Tibial nerve (tissue), 4 donors: Measurements from ENCODE around the gene SUGCT. TPM values are rescaled to one million over a fixed set of nuclear protein-coding genes. Genes with fewer than 3 reads are reported as not detected.

ENCODE experiments used
- DNase-seq, 2 donors: peaks; one replicate each; pipeline ENCODE4 v3.0.0-alpha.2; 2019; ENCODE audit warnings: low spot score in 2 of 2
- H3K27ac ChIP-seq, 4 donors: fragments of 200-600 bp; sonication (generic) in 3 of 4; one replicate each; pipeline ENCODE4 v1.5.1; 2017 to 2019; ENCODE audit warnings: mild to moderate bottlenecking in 1 of 4
- H3K27me3 ChIP-seq, 2 donors: fragments of 200-600 bp; sonication (generic) in 1 of 2; one replicate each; pipeline versions ENCODE4 v1.5.1 to v1.6.0; 2017 to 2019
- H3K36me3 ChIP-seq, 3 donors: fragments of 200-600 bp; sonication (generic); one replicate each; pipeline ENCODE4 v1.5.1; 2018 to 2019
- H3K4me1 ChIP-seq, 4 donors: fragments of 200-600 bp; sonication (generic) in 3 of 4; one replicate each; pipeline ENCODE4 v1.5.1; 2017 to 2019
- H3K4me3 ChIP-seq, 4 donors: fragments of 200-600 bp; sonication (generic) in 3 of 4; one replicate each; pipeline ENCODE4 v1.5.1; 2017 to 2019; ENCODE audit warnings: mild to moderate bottlenecking in 1 of 4, moderate library complexity in 1 of 4
- H3K9me3 ChIP-seq, 4 donors: fragments of 200-600 bp; sonication (generic) in 3 of 4; one replicate each; pipeline ENCODE4 v1.5.1; 2017 to 2019
- CTCF ChIP-seq, 5 experiments: fragments of 200-600 bp in 3 of 5; fragments of 450-650 bp in 2 of 5; sonication (generic) in 3 of 5; IDR thresholded peaks; one replicate each; pipeline ENCODE4 v1.5.1; 2016 to 2019; ENCODE audit warnings: antibody characterized with exemption in 5 of 5, mild to moderate bottlenecking in 3 of 5, moderate library complexity in 2 of 5
- EP300 ChIP-seq, 2 donors: sonication (generic); formaldehyde crosslinking; IDR thresholded peaks; one replicate each; pipeline ENCODE4 v1.6.1; 2017; ENCODE audit warnings: antibody characterized with exemption in 2 of 2, mild to moderate bottlenecking in 1 of 2
- POLR2A ChIP-seq, 2 donors: fragments of 450-650 bp; IDR thresholded peaks; one replicate each; pipeline ENCODE4 v1.6.1; 2017; ENCODE audit warnings: antibody characterized with exemption in 2 of 2, mild to moderate bottlenecking in 2 of 2, moderate library complexity in 2 of 2
- WGBS, 2 donors: methylation state at CpG; one replicate each; pipeline ENCODE4 v1.1.5; 2018; 5-methylcytosine and 5-hydroxymethylcytosine counted together
- total RNA-seq, 4 donors: library from RNA; depleted of rRNA; stranded (reverse); fragments of >200 nt; gene quantifications; one replicate each; pipeline ENCODE4 v1.1.0, GENCODE V29; 2016

Gene SUGCT
- total RNA-seq, 4 donors from 2014 or later, result 2.7 to 20.8 (median 6.2) TPM

- 86 to 88% methylated on average over 3 of the region's 3 CpGs for WGBS, 2 donors
- Histone ChIP-seq H3K9me3 (peaks cover 0 to 27% (median 3%) of the 10 kb centered on the region in 4 donors), H3K4me3 (no peak overlapping the region), H3K4me1 (no peaks in the 10 kb centered on the region), H3K36me3 (no peaks in the 10 kb centered on the region), H3K27ac (no peak overlapping the region), H3K27me3 (no peaks in the 10 kb centered on the region)
- no peak for DNase-seq
- TF ChIP-seq POLR2A (IDR thresholded peaks at IDR 0.05), result no peak
These were observed 738.4 kb downstream of the SUGCT start for GRCh38 chr7:40873248-40873647.

DNA sequence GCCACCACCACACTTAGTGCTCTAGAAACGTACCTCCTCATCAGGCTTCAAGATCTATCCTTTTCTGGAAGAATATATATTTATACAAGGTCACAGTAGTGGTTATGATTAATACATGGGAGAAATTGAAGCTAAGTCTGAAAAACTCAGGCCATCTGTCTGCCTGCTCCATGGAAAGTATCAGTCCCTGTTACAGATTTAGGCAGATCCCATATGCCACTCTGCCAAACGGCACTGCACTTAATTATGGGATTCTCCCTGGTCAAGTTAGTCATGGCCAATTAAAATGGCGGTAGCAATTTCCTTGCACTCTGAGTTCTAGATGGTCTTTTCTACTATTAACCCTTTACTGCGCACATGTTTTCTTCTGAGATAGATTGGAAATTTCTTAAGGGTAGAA, 740.0 kb downstream of the SUGCT start:
- no peak overlapping the region for H3K27ac ChIP-seq
- TF ChIP-seq EP300 (IDR thresholded peaks at IDR 0.05) (no peak), POLR2A (IDR thresholded peaks at IDR 0.05) (no peak), CTCF (IDR thresholded peaks at IDR 0.05) (no peak)
- 65 to 69% methylated on average over 4 of the region's 4 CpGs for WGBS, 2 donors
- no peaks in the 10 kb centered on the region for H3K4me1 ChIP-seq
- H3K36me3 ChIP-seq, result no peaks in the 10 kb centered on the region
- H3K4me3 ChIP-seq, result no peak overlapping the region
- no peak for DNase-seq
- peaks cover 0 to 12% (median 0%) of the 10 kb centered on the region in 4 donors for H3K9me3 ChIP-seq
- no peaks in the 10 kb centered on the region for H3K27me3 ChIP-seq

GRCh38 chr7:40876601-40877000, 741.8 kb downstream of the SUGCT start:
- no peak overlapping the region for H3K4me3 ChIP-seq
- TF ChIP-seq POLR2A (IDR thresholded peaks at IDR 0.05) (no peak), EP300 (IDR thresholded peaks at IDR 0.05) (no peak), CTCF (IDR thresholded peaks at IDR 0.05) (no peak)
- no peak overlapping the region for H3K27ac ChIP-seq
- WGBS, 2 donors, result 50 to 63% methylated on average over 3 of the region's 3 CpGs
- no peak for DNase-seq
- H3K27me3 ChIP-seq, result no peaks in the 10 kb centered on the region
- no peaks in the 10 kb centered on the region for H3K4me1 ChIP-seq
- H3K36me3 ChIP-seq, result no peaks in the 10 kb centered on the region
- H3K9me3 ChIP-seq, result no peaks in the 10 kb centered on the region

GRCh38 chr7:40879941-40880543, 745.2 kb downstream of the SUGCT start:
- no peaks in the 10 kb centered on the region for H3K27me3 ChIP-seq
- TF ChIP-seq EP300 (IDR thresholded peaks at IDR 0.05) (no peak), POLR2A (IDR thresholded peaks at IDR 0.05) (no peak), CTCF (IDR thresholded peaks at IDR 0.05) (no peak)
- H3K9me3 ChIP-seq, result no peaks in the 10 kb centered on the region
- no peak overlapping the region for H3K4me3 ChIP-seq
- 27 to 29% methylated on average over 1 of the region's 1 CpG for WGBS, 2 donors
- H3K36me3 ChIP-seq, result no peaks in the 10 kb centered on the region
- H3K27ac ChIP-seq, result no peak overlapping the region
- H3K4me1 ChIP-seq, result peaks cover 0 to 3% (median 0%) of the 10 kb centered on the region in 4 donors
- no peak for DNase-seq

- Histone ChIP-seq H3K4me1 (peaks cover 0 to 3% (median 0%) of the 10 kb centered on the region in 4 donors), H3K36me3 (no peaks in the 10 kb centered on the region), H3K4me3 (no peak overlapping the region), H3K27ac (no peak overlapping the region), H3K9me3 (no peaks in the 10 kb centered on the region), H3K27me3 (no peaks in the 10 kb centered on the region)
- WGBS, 2 donors, result 47 to 50% methylated on average over 1 of the region's 1 CpG
- TF ChIP-seq POLR2A (IDR thresholded peaks at IDR 0.05) (no peak), CTCF (IDR thresholded peaks at IDR 0.05) (no peak)
- no peak for DNase-seq
These were observed 745.8 kb downstream of the SUGCT start for GRCh38 chr7:40880581-40880980.
